ENCODE measurements around the gene LRWD1. TPM values are rescaled to one million over a fixed set of nuclear protein-coding genes. Genes with fewer than 3 reads are reported as not detected.

LRWD1 gene
- total RNA-seq, 1 experiment from 2014 or later = 39.5 TPM

GRCh38 chr7:102451371-102452054 is 13.3 kb upstream of the LRWD1 start:
- POLR2A ChIA-PET = no interaction called here
- CTCF ChIA-PET = interaction anchor here (2.2 kb wide), 1 partner anchor 39 kb away, joined by 14 read pairs; no protein-coding TSS in a partner anchor
- H3K4me2 ChIP-seq (ENCODE audit: low read length) = no peak overlapping the region
- H3K79me2 ChIP-seq (ENCODE audit: insufficient read depth, low read length) = no peaks in the 10 kb centered on the region
- no peak for DNase-seq (ENCODE audit: low read depth, low spot score)
- peaks cover 15 to 23% of the 10 kb centered on the region in 2 experiments for H3K4me1 ChIP-seq (ENCODE audit: control insufficient read depth in 1 of 2, insufficient read depth in 2 of 2, low read length in 2 of 2)
- H4K20me1 ChIP-seq (ENCODE audit: insufficient read depth) = no peaks in the 10 kb centered on the region
- H3K9ac ChIP-seq (ENCODE audit: low read length) = no peak overlapping the region
- H3K36me3 ChIP-seq (ENCODE audit: control insufficient read depth in 1 of 2, insufficient read depth in 2 of 2, low read length in 2 of 2) = no peaks in the 10 kb centered on the region; a peak in 2 of 4 replicates
- no peak overlapping the region for H2AFZ ChIP-seq (ENCODE audit: low read depth, low read length, poor library complexity, severe bottlenecking)
- ATAC-seq = no peak
- no TSS peak for BruUV-seq (replicated peaks)
- H3K9me2 ChIP-seq (ENCODE audit: insufficient read depth) = no peaks in the 10 kb centered on the region
- no peaks in the 10 kb centered on the region for H3K27me3 ChIP-seq (ENCODE audit: insufficient read depth, low read length)
- no peaks in the 10 kb centered on the region for H3K9me3 ChIP-seq (ENCODE audit: control insufficient read depth in 1 of 2, insufficient read depth in 1 of 2, low read depth in 1 of 2, low read length in 2 of 2)
- RAD21 ChIA-PET (ENCODE audit: low non-redundant PET in 1 of 2, low total read pairs in 2 of 2, uncharacterized antibody in 2 of 2, unreplicated experiment in 2 of 2) = no interaction called here
- H3K4me3 ChIP-seq (replicated peaks in 1 of 2; ENCODE audit: low read depth in 1 of 2, low read length in 2 of 2) = no peak overlapping the region
- TF ChIP-seq REST (IDR thresholded peaks at IDR 0.05; ENCODE audit: low read depth) (no peak), EGR1 (IDR thresholded peaks at IDR 0.05; ENCODE audit: low read depth) (no peak), MAX (IDR thresholded peaks at IDR 0.05) (no peak), ZNF274 (IDR thresholded peaks at IDR 0.05; ENCODE audit: low read depth, low read length) (no peak), SP1 (IDR thresholded peaks at IDR 0.05; ENCODE audit: low read depth) (no peak), POLR2A (IDR thresholded peaks at IDR 0.05; ENCODE audit: borderline replicate concordance, extremely low read depth, insufficient read depth, insufficient read length) (no peak), POLR2AphosphoS5 (IDR thresholded peaks at IDR 0.05; ENCODE audit: low read depth, low read length) (no peak), YY1 (IDR thresholded peaks at IDR 0.05; ENCODE audit: extremely low read depth, insufficient replicate concordance, low read depth, low read length) (no peak), RAD21 (IDR thresholded peaks at IDR 0.05; ENCODE audit: low read depth) (no peak), CBX3 (IDR thresholded peaks at IDR 0.05; ENCODE audit: low read depth) (no peak), SIN3A (IDR thresholded peaks at IDR 0.05; ENCODE audit: low read depth) (no peak), EZH2phosphoT487 (IDR thresholded peaks at IDR 0.05; ENCODE audit: borderline replicate concordance) (no peak), ZBTB33 (IDR thresholded peaks at IDR 0.05; ENCODE audit: extremely low read depth, insufficient replicate concordance, low read length) (no peak), ELF1 (IDR thresholded peaks at IDR 0.05; ENCODE audit: borderline replicate concordance, low read depth) (no peak), ATF3 (IDR thresholded peaks at IDR 0.05) (no peak), TCF7L2 (IDR thresholded peaks at IDR 0.05; ENCODE audit: borderline replicate concordance, extremely low read depth, insufficient read depth, insufficient read length) (no peak), ZFX (IDR thresholded peaks at IDR 0.05) (no peak), SRF (IDR thresholded peaks at IDR 0.05; ENCODE audit: low read depth) (no peak), FOSL1 (IDR thresholded peaks at IDR 0.05; ENCODE audit: low read depth) (no peak), JUND (IDR thresholded peaks at IDR 0.05) (no peak)
- H3K27ac ChIP-seq (ENCODE audit: low read depth, low read length) = no peak overlapping the region
- intact Hi-C loops (cut with micrococcal nuclease) = loop anchor here (5.0 kb wide), 1 partner anchor 174 kb away; no protein-coding TSS in a partner anchor

Data from HCT116 (cell line).